ENCODE data around the gene LRIF1. TPM values are rescaled to one million over a fixed set of nuclear protein-coding genes. Genes with fewer than 3 reads are reported as not detected.

The LRIF1 gene
- total and polyA plus RNA-seq, 2 of the 8 experiments (the other 6 are each of a cell fraction or from before 2014, with no cell fraction given), result 5.2 to 19.3 TPM

GRCh38 chr1:110951161-110951560 lies 12.6 kb downstream of the LRIF1 start:
- 87% methylated on average over 1 of the region's 1 CpG; no CpG with 5 or more reads in 1 of the 2 experiments for WGBS, 2 experiments (ENCODE audit: extremely low coverage in 1 of 2, insufficient coverage in 1 of 2, insufficient read length in 1 of 2, insufficient replicate concordance in 2 of 2, low coverage in 1 of 2, low lambda C conversion rate in 2 of 2, missing lambda C conversion rate in 1 of 2)
- Histone ChIP-seq H3K27me3 (replicated peaks in 1 of 4; ENCODE audit: control insufficient read depth in 3 of 4, extremely low read depth in 1 of 4, insufficient read depth in 3 of 4, low read length in 3 of 4) (no peaks in the 10 kb centered on the region), H4K20me1 (replicated peaks in 1 of 2; ENCODE audit: control insufficient read depth in 1 of 2, insufficient read depth in 2 of 2, low read length in 2 of 2) (peaks cover 0 to 2% of the 10 kb centered on the region in 2 experiments), H4K5ac (ENCODE audit: insufficient read length, low read depth, low read length) (no peak overlapping the region), H4K91ac (replicated peaks; ENCODE audit: insufficient read length, low read length) (no peak overlapping the region), H4K8ac (ENCODE audit: extremely low read depth, insufficient read depth, low read length) (no peak overlapping the region), H3K36me3 (ENCODE audit: control insufficient read depth in 2 of 4, insufficient read depth in 4 of 4, low read length in 3 of 4) (peaks cover 0 to 32% (median 0%) of the 10 kb centered on the region in 4 experiments; a peak in 3 of 8 replicates), H2AFZ (ENCODE audit: low read length) (no peak overlapping the region), H2BK12ac (ENCODE audit: low read depth, low read length) (no peak overlapping the region), H3K56ac (replicated peaks; ENCODE audit: insufficient read length, low read depth, low read length) (no peak overlapping the region), H3K18ac (ENCODE audit: extremely low read depth, low read length) (no peak overlapping the region), H2BK120ac (replicated peaks; ENCODE audit: low read depth, low read length) (no peak overlapping the region), H2BK5ac (ENCODE audit: low read depth, low read length) (no peak overlapping the region), H2BK15ac (ENCODE audit: low read length) (no peak overlapping the region), H2AK5ac (ENCODE audit: low read depth, low read length) (no peak overlapping the region), H3K23ac (ENCODE audit: insufficient read length) (no peak overlapping the region), H3K23me2 (ENCODE audit: low read depth, low read length) (no peaks in the 10 kb centered on the region), H3K79me2 (ENCODE audit: control insufficient read depth in 1 of 2, insufficient read depth in 2 of 2, low read length in 2 of 2) (peaks cover 0 to 10% of the 10 kb centered on the region in 2 experiments; a peak in 1 of 4 replicates), H3K4me2 (ENCODE audit: insufficient read depth in 1 of 2, low read depth in 2 of 2, low read length in 2 of 2) (no peak overlapping the region), H3K4me1 (replicated peaks in 1 of 4; ENCODE audit: control insufficient read depth in 3 of 4, insufficient read depth in 4 of 4, low read length in 3 of 4) (no peaks in the 10 kb centered on the region), H3K79me1 (ENCODE audit: low read depth, low read length) (no peaks in the 10 kb centered on the region), H3K9ac (replicated peaks in 1 of 4; ENCODE audit: extremely low read depth in 1 of 4, low read depth in 3 of 4, low read length in 3 of 4) (no peak overlapping the region), H3K4me3 (ENCODE audit: extremely low read depth in 1 of 4, insufficient read depth in 2 of 4, low read depth in 3 of 4, low read length in 4 of 4) (no peak overlapping the region), H3K14ac (ENCODE audit: insufficient read length) (no peak overlapping the region), H2BK20ac (ENCODE audit: low read length) (no peak overlapping the region), H3K4ac (replicated peaks; ENCODE audit: insufficient read length, low read depth, low read length) (no peak overlapping the region), H3K9me3 (ENCODE audit: insufficient read depth in 2 of 2, low read depth in 1 of 2, low read length in 1 of 2) (no peaks in the 10 kb centered on the region; a peak in 1 of 4 replicates), H3K27ac (ENCODE audit: low read depth, low read length) (no peak overlapping the region)
- ChIA-PET POLR2A (ENCODE audit: partially characterized antibody) (no interaction called here), CTCF (ENCODE audit: partially characterized antibody) (no interaction called here)
- FAIRE-seq (no peak), DNase-seq (ENCODE audit: low read depth in 1 of 2, low spot score in 2 of 2) (no peak)
- no peak for TF ChIP-seq CEBPB (IDR thresholded peaks at IDR 0.05; ENCODE audit: low read depth, low read length)
- TF ChIP-seq CHD1 (IDR thresholded peaks at IDR 0.05; ENCODE audit: low read depth, low read length), result no peak
- TF ChIP-seq RBBP5 (IDR thresholded peaks at IDR 0.05; ENCODE audit: borderline replicate concordance, low read depth, low read length), result no peak
- TF ChIP-seq SP1 (IDR thresholded peaks at IDR 0.05; ENCODE audit: low read depth, low read length), result no peak
- no peak for TF ChIP-seq TEAD4 (IDR thresholded peaks at IDR 0.05; ENCODE audit: low read depth, low read length)
- no peak for TF ChIP-seq ASH2L (IDR thresholded peaks at IDR 0.05; ENCODE audit: low read length)
- TF ChIP-seq JUND (IDR thresholded peaks at IDR 0.05; ENCODE audit: low read length), result no peak
- no peak for TF ChIP-seq POU5F1 (IDR thresholded peaks at IDR 0.05; ENCODE audit: low read depth, low read length)
- TF ChIP-seq MAX (IDR thresholded peaks at IDR 0.05), result no peak
- TF ChIP-seq POLR2AphosphoS5 (IDR thresholded peaks at IDR 0.05; ENCODE audit: low read depth, low read length), result no peak
- no peak for TF ChIP-seq CBX5 (IDR thresholded peaks at IDR 0.05; ENCODE audit: low read depth, low read length)
- no peak for TF ChIP-seq HDAC2 (IDR thresholded peaks at IDR 0.05; ENCODE audit: borderline replicate concordance in 1 of 2, low read depth in 2 of 2, low read length in 2 of 2)
- no peak for TF ChIP-seq SP2 (IDR thresholded peaks at IDR 0.05; ENCODE audit: low read length)
- TF ChIP-seq KDM4A (IDR thresholded peaks at IDR 0.05; ENCODE audit: low read depth, low read length, severe bottlenecking), result no peak
- TF ChIP-seq CREB1 (IDR thresholded peaks at IDR 0.05), result no peak
- TF ChIP-seq SIN3A (conservative IDR thresholded peaks at IDR 0.05 in 1 of 2, IDR thresholded peaks at IDR 0.05 in 1 of 2; ENCODE audit: low read depth in 1 of 2, low read length in 2 of 2), result no peak
